Measurements from ENCODE around the gene ANO1.
A peak's percentile ranks its signal among the peaks of the same experiment; 100 is the strongest.

ANO1 gene

GRCh38 chr11:70169632-70170031 is 91.5 kb downstream of the ANO1 start:
- no peak for TF ChIP-seq CTCF (conservative IDR thresholded peaks at IDR 0.05)
- H3K27ac ChIP-seq, result no peak overlapping the region

GRCh38 chr11:70170596-70171210 is 92.6 kb downstream of the ANO1 start:
- no peak overlapping the region for H3K27ac ChIP-seq
- TF ChIP-seq CTCF (conservative IDR thresholded peaks at IDR 0.05), result no peak

GRCh38 chr11:70173018-70173417 is 94.9 kb downstream of the ANO1 start:
- no peak for TF ChIP-seq CTCF (conservative IDR thresholded peaks at IDR 0.05)
- no peak overlapping the region for H3K27ac ChIP-seq

- TF ChIP-seq CTCF (conservative IDR thresholded peaks at IDR 0.05), result no peak
- peak overlapping the region; percentile 42 for H3K27ac ChIP-seq
These were observed 96.6 kb downstream of the ANO1 start for GRCh38 chr11:70174547-70175235.

GRCh38 chr11:70175236-70175698 is 97.2 kb downstream of the ANO1 start:
- TF ChIP-seq CTCF (conservative IDR thresholded peaks at IDR 0.05), result no peak
- H3K27ac ChIP-seq, result peak overlapping the region; percentile 42

- no peak overlapping the region for H3K27ac ChIP-seq
- peak; percentile 70 for TF ChIP-seq CTCF (conservative IDR thresholded peaks at IDR 0.05)
These were observed 99.0 kb downstream of the ANO1 start for GRCh38 chr11:70176940-70177689.

GRCh38 chr11:70180906-70181305 is 102.8 kb downstream of the ANO1 start:
- no peak for TF ChIP-seq CTCF (conservative IDR thresholded peaks at IDR 0.05)
- no peak overlapping the region for H3K27ac ChIP-seq

Data from VCaP (cell line).